Right atrium auricular region (tissue), 2 donors: ENCODE measurements around the gene SECISBP2. TPM values are rescaled to one million over a fixed set of nuclear protein-coding genes. Genes with fewer than 3 reads are reported as not detected.
"Not testable (repeated sequence)": the region's sequence is repeated elsewhere in the genome, so short reads cannot be mapped to it uniquely, and the experiment has no call there.

Experiments used
- DNase-seq: peaks from one replicate; pipeline ENCODE4 v3.0.0-alpha.2; 2019; ENCODE audit warnings: low spot score
- H3K27ac ChIP-seq, 2 donors: fragments of 200-600 bp; sonication (generic); 1 replicate in 1 of 2; 2 replicates in 1 of 2; pipeline ENCODE4 v1.5.1; 2016 to 2019
- H3K27me3 ChIP-seq, 2 donors: fragments of 200-600 bp; sonication (generic); one replicate each; pipeline versions ENCODE4 v1.5.1 to v1.6.0; 2017 to 2019
- H3K36me3 ChIP-seq: fragments of 200-600 bp; sonication (generic); one replicate; pipeline ENCODE4 v1.5.1; 2016
- H3K4me1 ChIP-seq, 2 donors: fragments of 200-600 bp; sonication (generic); one replicate each; pipeline versions ENCODE4 v1.5.1 to v1.6.0; 2017 to 2019
- H3K4me3 ChIP-seq, 2 donors: fragments of 200-600 bp; sonication (generic); 1 replicate in 1 of 2; 2 replicates in 1 of 2; pipeline ENCODE4 v1.5.1; 2017 to 2019; ENCODE audit warnings: mild to moderate bottlenecking in 1 of 2, moderate library complexity in 1 of 2
- H3K9me3 ChIP-seq, 2 donors: fragments of 200-600 bp; sonication (generic); one replicate each; pipeline ENCODE4 v1.5.1; 2019
- CTCF ChIP-seq, 2 donors: fragments of 200-600 bp; sonication (generic); IDR thresholded peaks; one replicate each; pipeline ENCODE4 v1.5.1; 2019; ENCODE audit warnings: antibody characterized with exemption in 2 of 2
- total RNA-seq, 2 donors: library from RNA; depleted of rRNA; stranded (reverse); fragments of >200 nt; gene quantifications; one replicate each; pipeline ENCODE4 v1.1.0, GENCODE V29; 2016

Gene SECISBP2
- total RNA-seq, 2 donors from 2014 or later = 15.0 to 19.9 TPM

- no peak for TF ChIP-seq CTCF (IDR thresholded peaks at IDR 0.05)
- no peak for DNase-seq
- no peaks in the 10 kb centered on the region for H3K27me3 ChIP-seq
- H3K4me1 ChIP-seq = no peaks in the 10 kb centered on the region
- H3K9me3 ChIP-seq = no peaks in the 10 kb centered on the region
- H3K36me3 ChIP-seq = no peaks in the 10 kb centered on the region
- no peak overlapping the region for H3K4me3 ChIP-seq
- no peak overlapping the region for H3K27ac ChIP-seq
Measured at GRCh38 chr9:89293014-89293413, 25.3 kb upstream of the SECISBP2 start.

DNA sequence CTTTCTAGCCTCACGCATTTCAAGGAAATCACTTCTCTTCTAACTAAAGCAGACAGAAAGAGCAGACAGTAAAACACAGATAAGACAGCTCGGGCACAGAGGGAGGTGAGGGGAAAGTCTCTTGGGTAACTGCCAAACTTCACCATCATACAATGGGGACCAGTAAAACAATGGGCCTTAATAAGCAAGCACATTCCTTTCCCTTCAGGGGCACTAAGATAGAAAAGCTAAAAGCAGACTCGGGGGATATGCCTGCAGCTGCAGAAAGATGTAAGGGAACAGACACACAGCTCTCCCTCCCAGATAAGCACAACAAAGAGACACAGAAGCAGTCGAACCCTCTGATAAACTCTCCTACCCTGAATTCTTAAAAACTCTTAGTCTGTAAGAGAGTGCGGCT, 22.9 kb upstream of the SECISBP2 start:
- Histone ChIP-seq H3K27ac (no peak overlapping the region), H3K36me3 (no peaks in the 10 kb centered on the region), H3K9me3 (no peaks in the 10 kb centered on the region), H3K27me3 (no peaks in the 10 kb centered on the region), H3K4me3 (no peak overlapping the region), H3K4me1 (no peaks in the 10 kb centered on the region)
- TF ChIP-seq CTCF (IDR thresholded peaks at IDR 0.05) = no peak
- DNase-seq = no peak

- not testable (repeated sequence) for H3K27ac ChIP-seq, DNase-seq, H3K36me3 ChIP-seq, H3K9me3 ChIP-seq, H3K27me3 ChIP-seq, H3K4me3 ChIP-seq, H3K4me1 ChIP-seq
Measured at GRCh38 chr9:89301996-89302395, 16.3 kb upstream of the SECISBP2 start.

DNA sequence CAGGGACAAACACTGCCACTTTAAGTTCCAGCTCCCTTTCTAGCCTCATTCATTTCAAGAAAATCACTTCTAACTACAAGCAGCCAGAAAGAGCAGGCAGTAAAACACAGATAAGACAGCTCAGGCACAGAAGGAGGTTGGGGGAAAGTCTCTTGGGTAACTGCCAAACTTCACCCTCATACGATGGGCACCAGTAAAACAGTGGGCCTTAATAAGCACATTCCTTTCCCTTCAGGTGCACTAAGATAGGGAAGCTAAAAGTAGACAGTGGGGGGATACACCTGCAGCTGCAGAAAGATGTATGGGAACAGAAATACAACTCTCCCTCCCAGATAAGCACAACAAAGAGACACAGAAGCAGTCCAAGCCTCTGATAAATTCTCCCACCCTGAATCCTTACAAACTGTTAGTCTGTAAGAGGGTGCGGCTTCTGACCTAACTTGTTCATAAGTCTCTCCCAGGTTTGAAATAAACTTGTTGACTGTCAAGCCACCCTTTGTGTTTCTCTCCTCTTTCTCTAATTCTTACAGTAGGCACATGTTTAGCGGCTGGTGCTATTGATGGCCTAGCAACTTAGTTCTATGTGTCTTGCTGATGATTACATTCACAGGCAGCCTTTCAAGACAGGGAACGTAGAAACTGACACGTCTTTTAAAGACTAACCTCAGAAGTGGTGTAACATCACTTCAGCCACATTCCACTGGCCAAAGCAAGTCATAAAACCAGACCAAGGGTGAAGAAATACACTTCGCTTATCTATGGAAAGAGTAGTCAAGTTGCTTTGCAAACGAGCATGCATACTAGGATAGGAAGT, 14.1 kb upstream of the SECISBP2 start:
- Histone ChIP-seq H3K9me3 (no peaks in the 10 kb centered on the region), H3K4me1 (peaks cover 0 to 4% of the 10 kb centered on the region in 2 donors), H3K36me3 (no peaks in the 10 kb centered on the region), H3K4me3 (no peak overlapping the region), H3K27me3 (no peaks in the 10 kb centered on the region), H3K27ac (no peak overlapping the region)
- TF ChIP-seq CTCF (IDR thresholded peaks at IDR 0.05) = no peak
- no peak for DNase-seq

GRCh38 chr9:89304834-89305188, 13.5 kb upstream of the SECISBP2 start:
- no peak for DNase-seq
- peaks cover 0 to 10% of the 10 kb centered on the region in 2 donors for H3K4me1 ChIP-seq
- H3K27me3 ChIP-seq = no peaks in the 10 kb centered on the region
- no peak overlapping the region for H3K27ac ChIP-seq
- H3K36me3 ChIP-seq = no peaks in the 10 kb centered on the region
- TF ChIP-seq CTCF (IDR thresholded peaks at IDR 0.05) = no peak
- H3K9me3 ChIP-seq = no peaks in the 10 kb centered on the region
- H3K4me3 ChIP-seq = no peak overlapping the region

DNA sequence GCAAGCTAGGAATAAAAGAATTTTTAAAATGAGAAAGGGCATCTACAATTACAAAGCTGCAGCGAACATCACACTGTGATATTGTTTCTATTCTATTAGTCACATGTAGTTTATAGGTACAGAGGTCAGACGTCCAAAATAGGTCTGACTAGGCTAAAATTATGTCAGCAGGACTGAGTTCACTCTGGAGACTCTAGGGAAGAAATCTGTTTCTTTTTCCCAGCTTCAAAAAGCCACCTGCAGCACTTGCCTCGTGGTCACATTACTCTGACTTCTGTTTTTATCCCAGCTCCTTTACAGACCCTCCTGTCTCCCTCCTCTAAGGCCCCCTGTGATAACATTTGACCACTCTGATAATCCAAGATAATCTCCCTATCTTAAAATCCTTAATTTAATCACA, 12.4 kb upstream of the SECISBP2 start:
- Histone ChIP-seq H3K27ac (no peak overlapping the region), H3K36me3 (no peaks in the 10 kb centered on the region)
- no peak for TF ChIP-seq CTCF (IDR thresholded peaks at IDR 0.05)

More for the DNA sequence above, 12.4 kb upstream of the SECISBP2 start:
- H3K9me3 ChIP-seq = no peaks in the 10 kb centered on the region
- no peaks in the 10 kb centered on the region for H3K27me3 ChIP-seq
- peaks cover 0 to 13% of the 10 kb centered on the region in 2 donors for H3K4me1 ChIP-seq
- H3K4me3 ChIP-seq = no peak overlapping the region
- no peak for DNase-seq
